GM18873 (cell line): ENCODE data around the gene PCDHGB2.

Experiments
- ATAC-seq: cut with Tn5 transposase; IDR thresholded peaks from one replicate; pipeline ENCODE4 v1.9.1; 2021; ENCODE audit warnings: mild to moderate bottlenecking, moderate library complexity, moderate number of reproducible peaks; ENCODE audit not compliant: unreplicated experiment, low FRiP score

Gene PCDHGB2

DNA sequence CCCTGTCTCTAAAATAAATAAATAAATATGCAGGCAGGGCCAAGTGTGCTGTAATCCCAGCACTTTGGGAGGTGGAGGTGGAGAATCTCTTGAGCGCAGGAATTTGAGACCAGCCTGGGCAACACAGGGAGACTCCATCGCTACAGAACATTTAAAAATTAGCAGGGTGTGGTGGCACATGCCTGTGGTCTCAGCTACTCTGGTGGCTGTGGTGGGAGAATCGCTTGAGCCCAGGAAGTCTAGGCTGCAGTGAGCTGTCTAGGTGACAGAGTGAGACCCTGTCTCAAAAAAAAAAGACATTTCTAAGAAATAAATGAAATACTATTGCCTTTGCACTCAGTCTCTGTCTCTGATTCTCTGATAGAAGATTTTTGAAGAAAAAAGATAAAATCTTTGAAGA lies 51.8 kb downstream of the PCDHGB2 start:
- ATAC-seq, result no peak
